H9 (cell line): ENCODE results near the gene CCDC82. TPM values are rescaled to one million over a fixed set of nuclear protein-coding genes. Genes with fewer than 3 reads are reported as not detected.

Source experiments
- DNase-seq: peaks from one replicate; pipeline ENCODE4 v3.0.0-alpha.2; 2017
- H2AFZ ChIP-seq: one replicate; pipeline ENCODE4 v1.6.1; 2013; ENCODE audit warnings: mild to moderate bottlenecking, low read length, control low read depth, moderate library complexity
- H2AK5ac ChIP-seq: 2 replicates; pipeline ENCODE4 v1.6.1; 2013; ENCODE audit warnings: low read length, control low read depth, mixed read lengths; ENCODE audit not compliant: insufficient read length
- H2BK120ac ChIP-seq: one replicate; pipeline ENCODE4 v1.6.1; 2013; ENCODE audit warnings: low read depth, mild to moderate bottlenecking, low read length, control low read depth, inconsistent platforms; ENCODE audit not compliant: poor library complexity, severe bottlenecking
- H2BK12ac ChIP-seq: 2 replicates; pipeline ENCODE4 v1.6.1; 2013; ENCODE audit warnings: low read length, control low read depth, mixed read lengths, low read depth; ENCODE audit not compliant: insufficient read length
- H2BK15ac ChIP-seq: 2 replicates; pipeline ENCODE4 v1.6.1; 2013; ENCODE audit warnings: low read depth, low read length, control low read depth
- H2BK20ac ChIP-seq: one replicate; pipeline ENCODE4 v1.6.1; 2013; ENCODE audit warnings: low read depth, mild to moderate bottlenecking, low read length, control low read depth, inconsistent platforms; ENCODE audit not compliant: poor library complexity, severe bottlenecking
- H2BK5ac ChIP-seq: 2 replicates; pipeline ENCODE4 v1.6.1; 2013; ENCODE audit warnings: low read length, control low read depth, mixed read lengths; ENCODE audit not compliant: insufficient read length
- H3K14ac ChIP-seq: 2 replicates; pipeline ENCODE4 v1.6.1; 2013; ENCODE audit warnings: low read length, control low read depth; ENCODE audit not compliant: insufficient read depth
- H3K18ac ChIP-seq: 2 replicates; pipeline ENCODE4 v1.6.1; 2013; ENCODE audit warnings: low read depth, mild to moderate bottlenecking, mixed read lengths, low read length, control low read depth; ENCODE audit not compliant: insufficient read length
- H3K23ac ChIP-seq: 2 replicates; pipeline ENCODE4 v1.6.1; 2013; ENCODE audit warnings: low read length, control low read depth, mixed read lengths, low read depth; ENCODE audit not compliant: insufficient read length
- H3K23me2 ChIP-seq: 2 replicates; pipeline ENCODE4 v1.6.1; 2013; ENCODE audit warnings: low read depth, mild to moderate bottlenecking, mixed read lengths, low read length, control low read depth; ENCODE audit not compliant: insufficient read length, poor library complexity, severe bottlenecking
- H3K27ac ChIP-seq: 2 replicates; pipeline ENCODE4 v1.5.1; 2013; ENCODE audit warnings: low read length, control low read depth, mixed read lengths, low read depth; ENCODE audit not compliant: insufficient read length
- H3K27me3 ChIP-seq: 2 replicates; pipeline ENCODE4 v1.6.1; 2013; ENCODE audit warnings: low read length, control low read depth, inconsistent platforms; ENCODE audit not compliant: insufficient read depth
- H3K4ac ChIP-seq: 2 replicates; pipeline ENCODE4 v1.6.1; 2013; ENCODE audit warnings: low read depth, mild to moderate bottlenecking, control low read depth, inconsistent platforms, low read length, moderate library complexity
- H3K4me1 ChIP-seq: 2 replicates; pipeline ENCODE4 v1.6.1; 2013; ENCODE audit warnings: low read length, control low read depth, inconsistent platforms; ENCODE audit not compliant: insufficient read depth
- H3K4me2 ChIP-seq: 2 replicates; pipeline ENCODE4 v1.6.1; 2013; ENCODE audit warnings: low read length, control low read depth, mixed read lengths; ENCODE audit not compliant: insufficient read length, insufficient read depth
- H3K56ac ChIP-seq: 2 replicates; pipeline ENCODE4 v1.6.1; 2013; ENCODE audit warnings: low read depth, mild to moderate bottlenecking, mixed read lengths, low read length, control low read depth; ENCODE audit not compliant: insufficient read length
- H3K79me1 ChIP-seq: 2 replicates; pipeline ENCODE4 v1.6.1; 2013; ENCODE audit warnings: low read depth, mild to moderate bottlenecking, moderate library complexity, low read length, control low read depth, inconsistent platforms; ENCODE audit not compliant: insufficient read depth, poor library complexity, severe bottlenecking
- H3K79me2 ChIP-seq: 2 replicates; pipeline ENCODE4 v1.6.1; 2013; ENCODE audit warnings: low read length, control low read depth, inconsistent platforms; ENCODE audit not compliant: insufficient read depth
- H3K9ac ChIP-seq: 2 replicates; pipeline ENCODE4 v1.6.1; 2013; ENCODE audit warnings: low read length, control low read depth, mixed read lengths; ENCODE audit not compliant: insufficient read length; ENCODE audit errors: extremely low read depth
- H3K9me3 ChIP-seq: one replicate; pipeline ENCODE4 v1.6.1; 2013; ENCODE audit warnings: low read depth, low read length, inconsistent platforms; ENCODE audit not compliant: control insufficient read depth
- H3T11ph ChIP-seq: one replicate; pipeline ENCODE4 v1.6.1; 2013; ENCODE audit warnings: mild to moderate bottlenecking, low read length, control low read depth, inconsistent platforms
- H4K20me1 ChIP-seq: one replicate; pipeline ENCODE4 v1.6.1; 2013; ENCODE audit not compliant: control insufficient read depth, insufficient read length, insufficient read depth
- H4K5ac ChIP-seq: 2 replicates; pipeline ENCODE4 v1.6.1; 2013; ENCODE audit warnings: low read depth, mild to moderate bottlenecking, mixed read lengths, low read length, control low read depth; ENCODE audit not compliant: insufficient read length
- H4K8ac ChIP-seq: replicated peaks from 2 replicates; pipeline ENCODE4 v1.6.1; 2013; ENCODE audit warnings: low read length, control low read depth, mixed read lengths, low read depth; ENCODE audit not compliant: insufficient read length
- H4K91ac ChIP-seq: 2 replicates; pipeline ENCODE4 v1.6.1; 2013; ENCODE audit warnings: low read depth, mild to moderate bottlenecking, moderate library complexity, mixed read lengths, low read length, control low read depth; ENCODE audit not compliant: insufficient read length
- H3K27ac Mint-ChIP-seq, 3 experiments: 2 replicates in 2 of 3; 3 replicates in 1 of 3; pipeline ENCODE4 v1.8.0; 2020 to 2021; ENCODE audit warnings: mixed read lengths in 3 of 3, mild to moderate bottlenecking in 1 of 3, moderate library complexity in 1 of 3
- H3K27me3 Mint-ChIP-seq: 2 replicates; pipeline ENCODE4 v1.8.0; 2021; ENCODE audit warnings: low read depth, mild to moderate bottlenecking, moderate library complexity, mixed read lengths
- H3K36me3 Mint-ChIP-seq, 3 experiments: 2 replicates in 2 of 3; 3 replicates in 1 of 3; pipeline ENCODE4 v1.8.0; 2020 to 2021; ENCODE audit warnings: low read depth in 3 of 3, mixed read lengths in 3 of 3; ENCODE audit not compliant: insufficient read depth in 1 of 3
- H3K4me1 Mint-ChIP-seq, 2 experiments: 2 replicates each; pipeline ENCODE4 v1.8.0; 2020; ENCODE audit warnings: mixed read lengths in 2 of 2
- H3K4me3 Mint-ChIP-seq, 2 experiments: 2 replicates in 1 of 2; 3 replicates in 1 of 2; pipeline ENCODE4 v1.8.0; 2020 to 2021; ENCODE audit warnings: mild to moderate bottlenecking in 2 of 2, mixed read lengths in 2 of 2, moderate library complexity in 1 of 2
- H3K9me3 Mint-ChIP-seq, 2 experiments: 2 replicates in 1 of 2; 3 replicates in 1 of 2; pipeline ENCODE4 v1.8.0; 2020; ENCODE audit warnings: mild to moderate bottlenecking in 2 of 2, mixed read lengths in 2 of 2, moderate library complexity in 1 of 2
- WGBS: extraction: QIAGEN DNeasy Blood & Tissue Kit; methylation state at CpG from one replicate; pipeline ENCODE4 v1.1.7; 2013; ENCODE audit warnings: missing lambda C conversion rate, low lambda C conversion rate, mixed read lengths; ENCODE audit not compliant: insufficient read length; ENCODE audit errors: extremely low coverage; 5-methylcytosine and 5-hydroxymethylcytosine counted together
- total RNA-seq: library from RNA; stranded (reverse); gene quantifications from 2 replicates; pipeline ENCODE4 v1.2.1, GENCODE V29; 2021
- TF ChIP-seq, protein P1 (sequence below): fragments of 200-600 bp; sonication (generic); conservative IDR thresholded peaks from 3 replicates; pipeline ENCODE4 v1.8.0; 2021; ENCODE audit warnings: antibody characterized with exemption, mild to moderate bottlenecking

The CCDC82 gene
- total RNA-seq, 1 experiment from 2014 or later = 17.4 TPM

DNA sequence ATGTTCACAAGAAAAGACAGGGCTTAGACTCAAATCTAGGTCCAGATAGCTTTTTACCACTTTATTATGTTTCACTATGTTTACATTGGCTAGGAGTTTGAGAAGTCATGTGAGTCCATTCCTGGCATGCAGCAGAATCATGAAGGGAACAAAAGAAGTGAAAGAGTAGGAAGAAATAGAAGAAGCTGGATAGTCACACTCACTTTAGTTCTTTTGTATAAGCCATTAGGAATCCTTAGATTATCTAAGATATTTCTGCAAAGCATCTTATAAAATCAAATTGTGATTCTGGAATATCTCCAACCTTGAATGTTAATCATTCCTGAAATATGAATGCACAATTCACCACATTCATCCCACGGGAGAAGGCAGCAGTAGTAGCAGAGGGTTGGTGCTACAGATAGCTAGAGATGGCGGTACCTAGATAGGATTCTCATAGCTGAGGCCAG is 78.6 kb downstream of the CCDC82 start:
- Histone ChIP-seq H2BK120ac (no peak overlapping the region), H3K4me1 (peaks cover 11% of the 10 kb centered on the region)
- WGBS = no CpG with 5 or more reads among the region's 2 CpGs

More for the DNA sequence above, 78.6 kb downstream of the CCDC82 start:
- H3K18ac ChIP-seq = no peak overlapping the region
- Mint-ChIP-seq H3K4me1 (peaks cover 44 to 49% of the 10 kb centered on the region in 2 experiments), H3K36me3 (no peaks in the 10 kb centered on the region), H3K27me3 (no peaks in the 10 kb centered on the region), H3K9me3 (no peaks in the 10 kb centered on the region), H3K4me3 (no peak overlapping the region), H3K27ac (no peak overlapping the region)
- no peak overlapping the region for H3K27ac ChIP-seq
- no peak overlapping the region for H2AK5ac ChIP-seq
- no peak overlapping the region for H4K5ac ChIP-seq
- no peaks in the 10 kb centered on the region for H3K9me3 ChIP-seq
- H4K8ac ChIP-seq = no peak overlapping the region
- H3K23ac ChIP-seq = no peak overlapping the region
- H3K23me2 ChIP-seq = no peaks in the 10 kb centered on the region
- H3K14ac ChIP-seq = no peak overlapping the region
- no peaks in the 10 kb centered on the region for H3K27me3 ChIP-seq
- H3T11ph ChIP-seq = no peak overlapping the region
- no peak overlapping the region for H2BK15ac ChIP-seq
- no peak overlapping the region for H2BK20ac ChIP-seq
- H3K4me2 ChIP-seq = no peak overlapping the region
- no peaks in the 10 kb centered on the region for H3K79me1 ChIP-seq
- DNase-seq = no peak
- no peaks in the 10 kb centered on the region for H4K20me1 ChIP-seq
- no peak overlapping the region for H2AFZ ChIP-seq
- TF ChIP-seq, protein P1, sequence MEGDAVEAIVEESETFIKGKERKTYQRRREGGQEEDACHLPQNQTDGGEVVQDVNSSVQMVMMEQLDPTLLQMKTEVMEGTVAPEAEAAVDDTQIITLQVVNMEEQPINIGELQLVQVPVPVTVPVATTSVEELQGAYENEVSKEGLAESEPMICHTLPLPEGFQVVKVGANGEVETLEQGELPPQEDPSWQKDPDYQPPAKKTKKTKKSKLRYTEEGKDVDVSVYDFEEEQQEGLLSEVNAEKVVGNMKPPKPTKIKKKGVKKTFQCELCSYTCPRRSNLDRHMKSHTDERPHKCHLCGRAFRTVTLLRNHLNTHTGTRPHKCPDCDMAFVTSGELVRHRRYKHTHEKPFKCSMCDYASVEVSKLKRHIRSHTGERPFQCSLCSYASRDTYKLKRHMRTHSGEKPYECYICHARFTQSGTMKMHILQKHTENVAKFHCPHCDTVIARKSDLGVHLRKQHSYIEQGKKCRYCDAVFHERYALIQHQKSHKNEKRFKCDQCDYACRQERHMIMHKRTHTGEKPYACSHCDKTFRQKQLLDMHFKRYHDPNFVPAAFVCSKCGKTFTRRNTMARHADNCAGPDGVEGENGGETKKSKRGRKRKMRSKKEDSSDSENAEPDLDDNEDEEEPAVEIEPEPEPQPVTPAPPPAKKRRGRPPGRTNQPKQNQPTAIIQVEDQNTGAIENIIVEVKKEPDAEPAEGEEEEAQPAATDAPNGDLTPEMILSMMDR = no peak
- H3K79me2 ChIP-seq = no peaks in the 10 kb centered on the region
- no peak overlapping the region for H3K9ac ChIP-seq
- no peak overlapping the region for H4K91ac ChIP-seq
- H2BK12ac ChIP-seq = no peak overlapping the region
- H3K4ac ChIP-seq = no peak overlapping the region
- H2BK5ac ChIP-seq = no peak overlapping the region
- H3K56ac ChIP-seq = no peak overlapping the region
